Stimulated activated CD4-positive, alpha-beta T cell treated with anti-CD3 and anti-CD28 coated beads, Interleukin-4, amount 100 ng/mL, for 1 hour (primary cell): Measurements from ENCODE around the gene MYL7.

Experiments used
- DNase-seq: peaks from one replicate; pipeline ENCODE4 v3.0.0-alpha.2; 2020

Gene MYL7

GRCh38 chr7:44098092-44099068 is 42.8 kb downstream of the MYL7 start:
- no peak for DNase-seq

GRCh38 chr7:44097064-44097932 is 43.8 kb downstream of the MYL7 start:
- DNase-seq: no peak

GRCh38 chr7:44096326-44096881 is 44.7 kb downstream of the MYL7 start:
- no peak for DNase-seq

GRCh38 chr7:44095781-44096180 is 45.4 kb downstream of the MYL7 start:
- no peak for DNase-seq

GRCh38 chr7:44094883-44095592 is 46.1 kb downstream of the MYL7 start:
- no peak for DNase-seq

GRCh38 chr7:44094365-44094764 is 46.8 kb downstream of the MYL7 start:
- no peak for DNase-seq

GRCh38 chr7:44093102-44093641 is 48.0 kb downstream of the MYL7 start:
- DNase-seq: no peak
